Upper lobe of right lung (tissue), 1 donor: Measurements from ENCODE around the gene KLHDC2. TPM values are rescaled to one million over a fixed set of nuclear protein-coding genes. Genes with fewer than 3 reads are reported as not detected.

ENCODE experiments used
- ATAC-seq: fragments of 200-7000 bp; cut with Tn5 transposase; one replicate; pipeline ENCODE4 v1.9.1; 2020; ENCODE audit warnings: mild to moderate bottlenecking, moderate library complexity
- DNase-seq: peaks from one replicate; pipeline ENCODE4 v3.0.0-alpha.2; 2020
- H3K27ac ChIP-seq: fragments of 200-600 bp; one replicate; pipeline ENCODE4 v1.8.0; 2022
- H3K27me3 ChIP-seq: fragments of 200-600 bp; one replicate; pipeline ENCODE4 v1.8.0; 2022; ENCODE audit warnings: mild to moderate bottlenecking
- H3K36me3 ChIP-seq: fragments of 200-600 bp; one replicate; pipeline ENCODE4 v1.8.0; 2022
- H3K4me1 ChIP-seq: fragments of 200-600 bp; one replicate; pipeline ENCODE4 v1.8.0; 2022
- H3K4me3 ChIP-seq: fragments of 200-600 bp; one replicate; pipeline ENCODE4 v1.8.0; 2022; ENCODE audit warnings: mild to moderate bottlenecking
- H3K9me3 ChIP-seq: fragments of 200-600 bp; one replicate; pipeline ENCODE4 v1.8.0; 2022
- CTCF ChIP-seq: fragments of 200-600 bp; IDR thresholded peaks from one replicate; pipeline ENCODE4 v1.8.0; 2022; ENCODE audit warnings: antibody characterized with exemption
- intact Hi-C: fragments of 100-400 bp; cut with DNase I; formaldehyde crosslinking; loops from one replicate; pipeline ENCODE4 v1.11.0; 2022
- total RNA-seq: library from RNA; stranded (reverse); fragmentation: NEBNext Ultra II Directional; extraction: Animal tissue kit (Norgen Biotek cat#: 25700); gene quantifications from one replicate; pipeline ENCODE4 v1.2.1, GENCODE V29; 2021
- donor health status: DM: no; HTN: yes; CAD: no; lungs with severe emphysema.

The KLHDC2 gene
- total RNA-seq, 1 donor from 2014 or later = 45.8 TPM

- no peaks in the 10 kb centered on the region for H3K9me3 ChIP-seq
- ATAC-seq (peak; percentile 36), DNase-seq (no peak)
- no peaks in the 10 kb centered on the region for H3K27me3 ChIP-seq
- intact Hi-C loops = no loop called here
- no peak for TF ChIP-seq CTCF
- H3K36me3 ChIP-seq = no peaks in the 10 kb centered on the region
- no peak overlapping the region for H3K27ac ChIP-seq
- H3K4me1 ChIP-seq = peaks cover 4% of the 10 kb centered on the region
- no peak overlapping the region for H3K4me3 ChIP-seq
These were observed 6.0 kb upstream of the KLHDC2 start for GRCh38 chr14:49761839-49762551.

- no peak for ATAC-seq
- no peak for DNase-seq
- Histone ChIP-seq H3K36me3 (peaks cover 6% of the 10 kb centered on the region), H3K27ac (peak overlapping the region; percentile 98), H3K4me3 (peak overlapping the region; percentile 96), H3K27me3 (no peaks in the 10 kb centered on the region), H3K4me1 (peaks cover 22% of the 10 kb centered on the region), H3K9me3 (no peaks in the 10 kb centered on the region)
- intact Hi-C loops = no loop called here
- no peak for TF ChIP-seq CTCF
These were observed 1.1 kb upstream of the KLHDC2 start for GRCh38 chr14:49766839-49767238.

DNA sequence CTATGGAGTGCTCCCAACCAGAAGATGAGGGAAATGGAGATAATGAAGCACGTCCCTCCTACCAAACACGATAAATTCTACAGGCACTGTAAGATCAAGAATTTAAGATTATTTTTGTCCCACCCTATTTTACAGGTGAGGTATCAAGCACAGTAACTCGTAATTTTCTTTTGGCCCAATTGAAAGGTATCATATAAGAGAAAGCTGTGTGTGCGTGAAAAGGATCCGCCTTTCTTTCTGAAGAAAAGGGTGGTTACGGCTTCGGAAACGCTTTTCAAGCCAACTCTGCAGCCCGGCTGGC lies 733 bp upstream of the KLHDC2 start:
- intact Hi-C loops = no loop called here
- DNase-seq = no peak
- Histone ChIP-seq H3K4me3 (peak overlapping the region; percentile 96), H3K36me3 (peaks cover 9% of the 10 kb centered on the region), H3K4me1 (peaks cover 22% of the 10 kb centered on the region), H3K27me3 (no peaks in the 10 kb centered on the region), H3K9me3 (no peaks in the 10 kb centered on the region), H3K27ac (peak overlapping the region; percentile 98)
- no peak for ATAC-seq
- TF ChIP-seq CTCF = no peak

DNA sequence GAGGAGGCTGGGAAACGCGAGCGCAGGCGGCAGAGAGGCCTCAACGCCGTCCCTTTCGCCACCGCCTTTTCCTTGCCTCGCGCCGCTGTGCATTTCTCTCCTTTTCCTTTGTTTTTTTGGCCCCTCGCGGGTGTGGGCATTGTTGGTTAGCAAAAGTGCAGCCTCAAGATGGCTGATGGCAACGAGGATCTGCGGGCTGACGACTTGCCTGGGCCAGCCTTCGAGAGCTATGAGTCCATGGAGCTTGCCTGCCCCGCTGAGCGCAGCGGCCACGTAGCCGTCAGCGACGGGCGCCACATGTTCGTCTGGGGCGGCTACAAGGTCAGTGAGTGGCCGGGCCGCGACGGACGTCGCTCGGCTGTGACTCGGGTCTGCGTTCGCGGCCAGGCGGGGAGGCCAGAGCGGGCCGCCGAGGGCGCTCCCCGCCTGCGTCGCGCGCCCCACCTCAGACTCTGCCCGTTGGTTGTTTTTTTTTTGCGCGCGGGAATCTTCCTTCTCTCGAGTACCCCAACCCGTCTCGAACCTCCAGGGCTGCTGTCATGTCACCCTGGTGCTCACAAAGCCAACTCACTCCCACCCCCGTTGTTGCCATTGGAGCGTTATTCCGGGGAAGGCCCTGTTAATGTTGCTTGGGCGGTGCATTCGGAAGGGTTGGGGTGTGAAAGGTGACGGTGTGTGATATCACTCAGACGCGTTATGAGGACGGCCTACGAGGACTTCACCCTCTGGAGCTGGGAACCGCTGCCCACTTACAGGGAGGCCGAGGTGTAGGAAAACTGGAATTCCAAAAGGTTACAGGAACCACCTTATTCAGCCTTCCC lies 558 bp downstream of the KLHDC2 start:
- no peak for TF ChIP-seq CTCF
- no peaks in the 10 kb centered on the region for H3K9me3 ChIP-seq
- ATAC-seq (peak; percentile 56), DNase-seq (peak; percentile 80)
- H3K27me3 ChIP-seq = no peaks in the 10 kb centered on the region
- peaks cover 22% of the 10 kb centered on the region for H3K4me1 ChIP-seq
- intact Hi-C loops = no loop called here
- H3K27ac ChIP-seq = peak overlapping the region; percentile 98
- H3K36me3 ChIP-seq = peaks cover 19% of the 10 kb centered on the region
- peak overlapping the region; percentile 96 for H3K4me3 ChIP-seq

GRCh38 chr14:49769171-49769570 lies 1.2 kb downstream of the KLHDC2 start:
- peak overlapping the region; percentile 98 for H3K27ac ChIP-seq
- H3K9me3 ChIP-seq = no peaks in the 10 kb centered on the region
- H3K36me3 ChIP-seq = peaks cover 25% of the 10 kb centered on the region
- no peak for TF ChIP-seq CTCF
- DNase-seq = no peak
- intact Hi-C loops = no loop called here
- ATAC-seq = no peak
- H3K4me3 ChIP-seq = peak overlapping the region; percentile 96
- H3K27me3 ChIP-seq = no peaks in the 10 kb centered on the region
- H3K4me1 ChIP-seq = peaks cover 22% of the 10 kb centered on the region
